ENCODE data around the gene WHRN.

GRCh38 chr9:114371973-114372917 lies 133.0 kb downstream of the WHRN start:
- TF ChIP-seq ZNF24 (IDR thresholded peaks at IDR 0.05) (no peak), REL (CRISPR knock-in tag; conservative IDR thresholded peaks at IDR 0.05) (no peak), CTCF (CRISPR knock-in tag; IDR thresholded peaks at IDR 0.05) (no peak)

All from HepG2 (cell line).